Transverse colon (tissue), 3 donors: ENCODE data around the gene FAM8A1.

ENCODE experiments used
- CTCF ChIP-seq, 5 experiments: fragments of 200-600 bp in 3 of 5; fragments of 450-650 bp in 2 of 5; sonication (generic) in 3 of 5; IDR thresholded peaks; 1 replicate in 2 of 5; 2 replicates in 3 of 5; pipeline ENCODE4 v1.5.1; 2016 to 2017; ENCODE audit warnings: antibody characterized with exemption in 5 of 5, inconsistent platforms in 3 of 5, mild to moderate bottlenecking in 2 of 5, moderate library complexity in 1 of 5
- POLR2A ChIP-seq: fragments of 450-650 bp; IDR thresholded peaks from one replicate; pipeline ENCODE4 v1.6.1; 2016; ENCODE audit warnings: antibody characterized with exemption, mild to moderate bottlenecking, moderate library complexity

- TF ChIP-seq CTCF (IDR thresholded peaks at IDR 0.05) = no peak
- no peak for TF ChIP-seq POLR2A
Measured at GRCh38 chr6:17583811-17584210, 16.3 kb upstream of the FAM8A1 start.
